H1 (cell line): Measurements from ENCODE around the gene CAMTA1. TPM values are rescaled to one million over a fixed set of nuclear protein-coding genes. Genes with fewer than 3 reads are reported as not detected.

Experiments
- CTCF ChIA-PET: fragments of 300-600 bp; sonication (Branson Sonifier 250); formaldehyde crosslinking; loops from one replicate; lab custom pipeline; 2021; ENCODE audit not compliant: partially characterized antibody; lab: Charles Lee
- POLR2A ChIA-PET: fragments of 300-600 bp; sonication (Branson Sonifier 250); formaldehyde crosslinking; loops from one replicate; lab custom pipeline; 2021; ENCODE audit warnings: inconsistent platforms; ENCODE audit not compliant: partially characterized antibody; lab: Charles Lee
- DNase-seq, 2 experiments: peaks; one replicate each; pipeline versions ENCODE4 v3.0.0 to v3.0.0-alpha.2; 2010 to 2022; ENCODE audit warnings: low spot score in 2 of 2, low read depth in 1 of 2, mixed read lengths in 1 of 2
- FAIRE-seq: peaks from 2 replicates; lab custom pipeline; 2011; peaks lifted over from hg19 to GRCh38; lab: Jason Lieb, UNC
- H2AFZ ChIP-seq: 2 replicates; pipeline ENCODE4 v1.8.1; 2012; ENCODE audit warnings: low read length, inconsistent platforms
- H2AK5ac ChIP-seq: 2 replicates; pipeline ENCODE4 v1.6.1; 2013; ENCODE audit warnings: low read depth, low read length
- H2BK120ac ChIP-seq: replicated peaks from 2 replicates; pipeline ENCODE3; 2013; ENCODE audit warnings: low read depth, low read length, inconsistent platforms
- H2BK12ac ChIP-seq: 2 replicates; pipeline ENCODE4 v1.6.1; 2013; ENCODE audit warnings: low read depth, low read length
- H2BK15ac ChIP-seq: 2 replicates; pipeline ENCODE4 v1.6.1; 2013; ENCODE audit warnings: low read length
- H2BK20ac ChIP-seq: 2 replicates; pipeline ENCODE4 v1.6.1; 2013; ENCODE audit warnings: low read length
- H2BK5ac ChIP-seq: 2 replicates; pipeline ENCODE4 v1.6.1; 2013; ENCODE audit warnings: low read depth, low read length
- H3K14ac ChIP-seq: 2 replicates; pipeline ENCODE4 v1.6.1; 2013; ENCODE audit warnings: inconsistent platforms; ENCODE audit not compliant: insufficient read length
- H3K18ac ChIP-seq: 2 replicates; pipeline ENCODE4 v1.6.1; 2013; ENCODE audit warnings: low read length; ENCODE audit errors: extremely low read depth
- H3K23ac ChIP-seq: 2 replicates; pipeline ENCODE4 v1.6.1; 2013; ENCODE audit warnings: inconsistent platforms; ENCODE audit not compliant: insufficient read length
- H3K23me2 ChIP-seq: 2 replicates; pipeline ENCODE4 v1.6.1; 2013; ENCODE audit warnings: low read depth, low read length
- H3K27ac ChIP-seq: 2 replicates; pipeline ENCODE4 v1.6.1; 2011; ENCODE audit warnings: low read depth, low read length, inconsistent platforms
- H3K27me3 ChIP-seq, 4 experiments: replicated peaks in 1 of 4; 1 replicate in 1 of 4; 2 replicates in 3 of 4; pipeline versions ENCODE4 v1.6.1 to v1.8.1; 2011 to 2013; ENCODE audit warnings: low read length in 3 of 4, mild to moderate bottlenecking in 3 of 4, inconsistent platforms in 2 of 4, mixed read lengths in 2 of 4, moderate library complexity in 1 of 4; ENCODE audit not compliant: control insufficient read depth in 3 of 4, insufficient read depth in 3 of 4; ENCODE audit errors: extremely low read depth in 1 of 4
- H3K36me3 ChIP-seq, 4 experiments: 2 replicates each; pipeline versions ENCODE4 v1.6.1 to v1.8.1; 2011 to 2013; ENCODE audit warnings: mild to moderate bottlenecking in 4 of 4, low read length in 3 of 4, moderate library complexity in 2 of 4, control low read depth in 1 of 4, inconsistent platforms in 1 of 4; ENCODE audit not compliant: insufficient read depth in 4 of 4, control insufficient read depth in 2 of 4
- H3K4ac ChIP-seq: replicated peaks from 2 replicates; pipeline ENCODE3; 2013; ENCODE audit warnings: low read length, low read depth, mixed read lengths, inconsistent platforms; ENCODE audit not compliant: insufficient read length
- H3K4me1 ChIP-seq, 4 experiments: replicated peaks in 1 of 4; 1 replicate in 1 of 4; 2 replicates in 3 of 4; pipeline versions ENCODE4 v1.6.1 to v1.8.1; 2011 to 2013; ENCODE audit warnings: low read length in 3 of 4, inconsistent platforms in 2 of 4, mixed read lengths in 1 of 4; ENCODE audit not compliant: insufficient read depth in 4 of 4, control insufficient read depth in 3 of 4
- H3K4me2 ChIP-seq, 2 experiments: 2 replicates each; pipeline versions ENCODE4 v1.6.1 to v1.8.1; 2011 to 2013; ENCODE audit warnings: low read depth in 2 of 2, low read length in 2 of 2, control low read depth in 1 of 2, inconsistent platforms in 1 of 2, mild to moderate bottlenecking in 1 of 2; ENCODE audit not compliant: insufficient read depth in 1 of 2
- H3K4me3 ChIP-seq, 4 experiments: fragments of 200-600, 300-600 bp in 1 of 4; sonication (generic), shearing (Covaris generic), sonication (Bioruptor Twin) in 1 of 4; 2 replicates each; pipeline versions ENCODE4 v1.5.1 to v1.8.1; 2011 to 2016; ENCODE audit warnings: low read length in 4 of 4, low read depth in 3 of 4, control low read depth in 2 of 4, inconsistent platforms in 2 of 4, mild to moderate bottlenecking in 2 of 4, mixed read lengths in 1 of 4, moderate library complexity in 1 of 4; ENCODE audit not compliant: insufficient read depth in 2 of 4; ENCODE audit errors: extremely low read depth in 1 of 4
- H3K56ac ChIP-seq: replicated peaks from 2 replicates; pipeline ENCODE3; 2013; ENCODE audit warnings: low read depth, mild to moderate bottlenecking, mixed read lengths, low read length, inconsistent platforms; ENCODE audit not compliant: insufficient read length
- H3K79me1 ChIP-seq: 2 replicates; pipeline ENCODE4 v1.6.1; 2013; ENCODE audit warnings: low read depth, low read length, control low read depth
- H3K79me2 ChIP-seq, 2 experiments: 2 replicates each; pipeline versions ENCODE4 v1.6.1 to v1.8.1; 2012 to 2013; ENCODE audit warnings: low read length in 2 of 2, mild to moderate bottlenecking in 2 of 2, inconsistent platforms in 1 of 2; ENCODE audit not compliant: insufficient read depth in 2 of 2, control insufficient read depth in 1 of 2
- H3K9ac ChIP-seq, 4 experiments: replicated peaks in 1 of 4; 1 replicate in 1 of 4; 2 replicates in 3 of 4; pipeline versions ENCODE4 v1.6.1 to v1.8.1; 2011 to 2013; ENCODE audit warnings: low read depth in 3 of 4, low read length in 3 of 4, control low read depth in 2 of 4, mild to moderate bottlenecking in 2 of 4, moderate library complexity in 2 of 4, inconsistent platforms in 1 of 4; ENCODE audit errors: extremely low read depth in 1 of 4
- H3K9me3 ChIP-seq, 2 experiments: 2 replicates each; pipeline versions ENCODE4 v1.6.1 to v1.8.1; 2012 to 2013; ENCODE audit warnings: mild to moderate bottlenecking in 2 of 2, moderate library complexity in 2 of 2, control low read depth in 1 of 2, inconsistent platforms in 1 of 2, low read depth in 1 of 2, low read length in 1 of 2, mixed read lengths in 1 of 2; ENCODE audit not compliant: insufficient read depth in 2 of 2
- H4K20me1 ChIP-seq, 2 experiments: replicated peaks in 1 of 2; 2 replicates each; pipeline versions ENCODE3 to v1.8.1; 2011 to 2013; ENCODE audit warnings: inconsistent platforms in 2 of 2, low read length in 2 of 2, mild to moderate bottlenecking in 1 of 2; ENCODE audit not compliant: insufficient read depth in 2 of 2, control insufficient read depth in 1 of 2
- H4K5ac ChIP-seq: 2 replicates; pipeline ENCODE4 v1.6.1; 2013; ENCODE audit warnings: low read length, low read depth, mixed read lengths, inconsistent platforms; ENCODE audit not compliant: insufficient read length
- H4K8ac ChIP-seq: 2 replicates; pipeline ENCODE4 v1.8.0; 2013; ENCODE audit warnings: mild to moderate bottlenecking, moderate library complexity, low read length, inconsistent platforms; ENCODE audit not compliant: insufficient read depth; ENCODE audit errors: extremely low read depth
- H4K91ac ChIP-seq: replicated peaks from 2 replicates; pipeline ENCODE3; 2013; ENCODE audit warnings: low read length, mixed read lengths, inconsistent platforms; ENCODE audit not compliant: insufficient read length
- CHD2 ChIP-seq: IDR thresholded peaks from 2 replicates; pipeline ENCODE4 v1.6.1; 2012; ENCODE audit warnings: low read length, improper control_type of control experiment
- CTBP2 ChIP-seq: IDR thresholded peaks from 2 replicates; pipeline ENCODE4 v1.7.0; 2011; ENCODE audit warnings: borderline replicate concordance, mild to moderate bottlenecking, moderate library complexity, mixed read lengths, low read length; ENCODE audit not compliant: insufficient read depth, insufficient read length
- EGR1 ChIP-seq: IDR thresholded peaks from 2 replicates; pipeline ENCODE4 v1.6.1; 2011; ENCODE audit warnings: low read depth, low read length, borderline replicate concordance
- GTF2F1 ChIP-seq: IDR thresholded peaks from 2 replicates; pipeline ENCODE4 v1.6.1; 2012; ENCODE audit warnings: low read depth, low read length, improper control_type of control experiment, borderline replicate concordance
- MAX ChIP-seq: IDR thresholded peaks from 2 replicates; pipeline ENCODE4 v1.6.1; 2012; ENCODE audit warnings: inconsistent platforms
- NRF1 ChIP-seq: IDR thresholded peaks from 2 replicates; pipeline ENCODE4 v1.6.1; 2011; ENCODE audit warnings: mild to moderate bottlenecking, low read depth, low read length, improper control_type of control experiment
- POLR2A ChIP-seq, 2 experiments: IDR thresholded peaks; 1 replicate in 1 of 2; 2 replicates in 1 of 2; pipeline ENCODE4 v1.6.1; 2011; ENCODE audit warnings: low read depth in 2 of 2, low read length in 2 of 2, mild to moderate bottlenecking in 2 of 2; ENCODE audit errors: control extremely low read depth in 1 of 2
- RAD21 ChIP-seq, 2 experiments: IDR thresholded peaks in 1 of 2; conservative IDR thresholded peaks in 1 of 2; 2 replicates each; pipeline ENCODE4 v1.6.1; 2011; ENCODE audit warnings: low read depth in 2 of 2, low read length in 2 of 2, improper control_type of control experiment in 1 of 2, inconsistent platforms in 1 of 2, mild to moderate bottlenecking in 1 of 2, moderate library complexity in 1 of 2
- RFX5 ChIP-seq: IDR thresholded peaks from 2 replicates; pipeline ENCODE4 v1.6.1; 2011; ENCODE audit warnings: low read depth, low read length, improper control_type of control experiment, borderline replicate concordance
- SIRT6 ChIP-seq: IDR thresholded peaks from one replicate; pipeline ENCODE4 v1.7.1; 2012; ENCODE audit warnings: low read length, inconsistent platforms
- SIX5 ChIP-seq: IDR thresholded peaks from 2 replicates; pipeline ENCODE4 v1.6.1; 2011; ENCODE audit warnings: mild to moderate bottlenecking, low read depth, low read length
- TBP ChIP-seq: IDR thresholded peaks from 2 replicates; pipeline ENCODE4 v1.6.1; 2011; ENCODE audit warnings: low read depth, low read length, improper control_type of control experiment
- TCF12 ChIP-seq: IDR thresholded peaks from 2 replicates; pipeline ENCODE4 v1.6.1; 2011; ENCODE audit warnings: low read depth, mild to moderate bottlenecking, low read length
- TEAD4 ChIP-seq: IDR thresholded peaks from 2 replicates; pipeline ENCODE4 v1.6.1; 2012; ENCODE audit warnings: low read depth, low read length, inconsistent platforms, mixed read lengths
- YY1 ChIP-seq: IDR thresholded peaks from 2 replicates; pipeline ENCODE4 v1.6.1; 2011; ENCODE audit warnings: low read depth, mild to moderate bottlenecking, low read length
- WGBS, 2 experiments: shearing (Covaris generic) in 1 of 2; methylation state at CpG; one replicate each; pipeline versions ENCODE4 v1.1.6 to v1.1.7; 2013 to 2015; ENCODE audit warnings: low lambda C conversion rate in 2 of 2, mixed read lengths in 2 of 2, inconsistent platforms in 1 of 2, low coverage in 1 of 2, missing lambda C conversion rate in 1 of 2; ENCODE audit not compliant: insufficient replicate concordance in 2 of 2, insufficient coverage in 1 of 2, insufficient read length in 1 of 2; ENCODE audit errors: extremely low coverage in 1 of 2, missing lambda C conversion rate in 1 of 2; 5-methylcytosine and 5-hydroxymethylcytosine counted together
- polyA plus RNA-seq, 7 experiments: library from polyadenylated mRNA; depleted of rRNA in 3 of 7; stranded (reverse) in 5 of 7; unstranded in 2 of 7; fragments of >200 nt in 5 of 7; fragments of 200-250 nt in 2 of 7; gene quantifications; 1 replicate in 5 of 7; 2 replicates in 1 of 7; 4 replicates in 1 of 7; pipeline versions ENCODE4 v1.2.1 to v1.2.3, GENCODE V29; 2011 to 2013; ENCODE audit warnings: missing spikeins in 2 of 7, mixed read lengths in 2 of 7
- total RNA-seq: library from RNA; stranded (reverse); fragmentation: NEBNext Ultra II Directional; extraction: Animal tissue kit (Norgen Biotek cat#: 25700); gene quantifications from 2 replicates; pipeline ENCODE4 v1.2.1, GENCODE V29; 2021

Gene CAMTA1
- total and polyA plus RNA-seq, 2 of the 8 experiments (the other 6 are each of a cell fraction or from before 2014, with no cell fraction given) = 65.0 to 119 TPM

GRCh38 chr1:7145947-7146346 lies 360.7 kb downstream of the CAMTA1 start:
- CTCF ChIA-PET = interaction anchor here (0.5 to 1.3 kb wide), 2 partner anchors 25 to 395 kb away, joined by 3 read pairs; no protein-coding TSS in a partner anchor
- peaks cover 8% of the 10 kb centered on the region for H3K23me2 ChIP-seq
- no peak overlapping the region for H2BK15ac ChIP-seq
- H3K14ac ChIP-seq = no peak overlapping the region
- no peak overlapping the region for H3K4me3 ChIP-seq
- no peak overlapping the region for H2BK120ac ChIP-seq
- no peak overlapping the region for H2BK20ac ChIP-seq
- H2BK5ac ChIP-seq = no peak overlapping the region
- H4K8ac ChIP-seq = no peak overlapping the region
- no peak for TF ChIP-seq TCF12
- TF ChIP-seq POLR2A (IDR thresholded peaks at IDR 0.05; ENCODE audit: control extremely low read depth in 1 of 2, low read depth in 2 of 2, low read length in 2 of 2) = no peak
- no peak for TF ChIP-seq NRF1
- no peak for TF ChIP-seq MAX
- no peak for TF ChIP-seq SIX5
- no peak for TF ChIP-seq TBP
- TF ChIP-seq YY1 = no peak
- no peak for TF ChIP-seq EGR1
- TF ChIP-seq TEAD4 = no peak
- no peak for TF ChIP-seq SIRT6
- TF ChIP-seq CTBP2 = no peak
- no peak for TF ChIP-seq CHD2
- no peak for TF ChIP-seq RAD21 (IDR thresholded peaks at IDR 0.05 in 1 of 2, conservative IDR thresholded peaks at IDR 0.05 in 1 of 2; ENCODE audit: low read depth in 2 of 2, low read length in 2 of 2)
- no peak for TF ChIP-seq RFX5
- TF ChIP-seq GTF2F1 = no peak
- no peaks in the 10 kb centered on the region for H3K79me2 ChIP-seq
- no peak overlapping the region for H3K4me2 ChIP-seq
- no peaks in the 10 kb centered on the region for H3K27me3 ChIP-seq
- H2AFZ ChIP-seq = no peak overlapping the region
- peaks cover 3 to 18% (median 13%) of the 10 kb centered on the region in 4 experiments for H3K4me1 ChIP-seq
- H3K9ac ChIP-seq = no peak overlapping the region
- H3K36me3 ChIP-seq = no peaks in the 10 kb centered on the region; a peak in 1 of 8 replicates
- H3K27ac ChIP-seq = no peak overlapping the region
- peaks cover 0 to 7% of the 10 kb centered on the region in 2 experiments for H4K20me1 ChIP-seq
- H3K9me3 ChIP-seq = no peaks in the 10 kb centered on the region
- no peak for DNase-seq
- POLR2A ChIA-PET = interaction anchor here (0.6 kb wide), 1 partner anchor 451 kb away, joined by 3 read pairs; no protein-coding TSS in a partner anchor
- no peak overlapping the region for H2BK12ac ChIP-seq
- no peak overlapping the region for H3K18ac ChIP-seq
- H3K23ac ChIP-seq = no peak overlapping the region
- 93% methylated on average over 9 of the region's 9 CpGs; no CpG with 5 or more reads in 1 of the 2 experiments for WGBS, 2 experiments
- no peak overlapping the region for H3K56ac ChIP-seq
- no peak for FAIRE-seq
- H4K5ac ChIP-seq = no peak overlapping the region
- H3K79me1 ChIP-seq = no peaks in the 10 kb centered on the region
- no peak overlapping the region for H4K91ac ChIP-seq
- H3K4ac ChIP-seq = no peak overlapping the region
- no peak overlapping the region for H2AK5ac ChIP-seq
